WTC11 (cell line): Measurements from ENCODE around the gene ZNF491. TPM values are rescaled to one million over a fixed set of nuclear protein-coding genes. Genes with fewer than 3 reads are reported as not detected.

Experiments
- total RNA-seq: library from RNA; stranded (reverse); gene quantifications from 3 replicates; pipeline ENCODE4 v1.2.3, GENCODE V29; 2021

The ZNF491 gene
- total RNA-seq, 1 experiment from 2014 or later, result 2.1 TPM

Other genes starting within 250 kb of the ZNF491 start
- 70.9 to 86.0 TPM (median 73.4 TPM) in 3 replicates for gene ELOF1, start 239.3 kb upstream of the ZNF491 start, total RNA-seq
- 8.6 to 14.3 TPM (median 11.8 TPM) in 3 replicates for gene ACP5, start 220.9 kb upstream of the ZNF491 start, total RNA-seq
- 12.6 to 13.2 TPM (median 12.7 TPM) in 3 replicates for gene ZNF627, start 201.0 kb upstream of the ZNF491 start, total RNA-seq
- 4.4 to 5.4 TPM (median 4.6 TPM) in 3 replicates for gene ZNF823, start 59.6 kb upstream of the ZNF491 start, total RNA-seq
- 1.0 to 2.2 TPM (median 1.8 TPM) in 3 replicates for gene ZNF441, start 31.5 kb upstream of the ZNF491 start, total RNA-seq
- gene ZNF440, start 15.8 kb downstream of the ZNF491 start, total RNA-seq, result 10.9 to 16.4 TPM (median 12.7 TPM) in 3 replicates
- gene ZNF439, start 50.2 kb downstream of the ZNF491 start, total RNA-seq, result 5.7 to 8.5 TPM (median 7.2 TPM) in 3 replicates
- 24.5 to 28.7 TPM (median 24.6 TPM) in 3 replicates for gene ZNF69, start 89.3 kb downstream of the ZNF491 start, total RNA-seq
- 9.1 to 11.4 TPM (median 10.7 TPM) in 3 replicates for gene ZNF700, start 126.6 kb downstream of the ZNF491 start, total RNA-seq
- 2.4 to 3.1 TPM (median 2.9 TPM) in 3 replicates for gene ZNF763, start 166.5 kb downstream of the ZNF491 start, total RNA-seq
- 2.9 TPM in 3 replicates for gene ZNF433, start 237.2 kb downstream of the ZNF491 start, total RNA-seq